Esophagus squamous epithelium (tissue), 4 donors: ENCODE results near the gene MOB2.

Experiments used
- CTCF ChIP-seq, 6 experiments: fragments of 450-650 bp in 4 of 6; fragments of 200-600 bp in 2 of 6; sonication (generic) in 2 of 6; IDR thresholded peaks; one replicate each; pipeline ENCODE4 v1.5.1; 2016 to 2019; ENCODE audit warnings: antibody characterized with exemption in 6 of 6, mild to moderate bottlenecking in 4 of 6, moderate library complexity in 4 of 6
- POLR2A ChIP-seq, 4 donors: fragments of 450-650 bp; IDR thresholded peaks; one replicate each; pipeline ENCODE4 v1.6.1; 2017; ENCODE audit warnings: antibody characterized with exemption in 4 of 4, mild to moderate bottlenecking in 4 of 4, moderate library complexity in 3 of 4

- no peak for TF ChIP-seq CTCF (IDR thresholded peaks at IDR 0.05)
- TF ChIP-seq POLR2A (IDR thresholded peaks at IDR 0.05), result no peak
Observed at GRCh38 chr11:1440066-1440465, 46.5 kb downstream of the MOB2 start.
